Raji (cell line): ENCODE results near the gene TPRG1.

Source experiments
- POLR2A ChIP-seq: IDR thresholded peaks from 2 replicates; pipeline ENCODE4 v1.6.1; 2011; ENCODE audit warnings: low read depth, low read length, control low read depth; ENCODE audit not compliant: insufficient read depth

TPRG1 gene

GRCh38 chr3:189148081-189148507 lies 23.7 kb upstream of the TPRG1 start:
- TF ChIP-seq POLR2A = no peak

DNA sequence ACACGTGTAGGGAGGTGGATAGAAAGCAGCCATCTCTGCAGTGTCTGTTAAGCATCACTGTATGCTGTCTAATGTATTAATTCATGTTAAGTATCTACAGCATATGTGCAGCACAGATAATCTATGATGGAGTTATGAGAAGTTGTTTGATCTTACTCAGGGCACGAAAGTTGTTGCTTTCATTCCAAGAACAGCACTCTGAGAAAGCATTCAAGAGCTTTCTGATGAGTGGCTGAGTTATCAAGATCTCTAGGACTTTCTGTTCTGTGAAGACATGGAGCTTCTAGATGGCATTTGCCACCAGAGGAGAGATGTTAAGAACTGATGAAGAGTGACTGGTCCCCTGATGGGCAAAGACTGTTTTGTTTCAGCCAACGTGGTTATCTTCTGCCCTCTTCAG lies 22.6 kb upstream of the TPRG1 start:
- no peak for TF ChIP-seq POLR2A

GRCh38 chr3:189157232-189158007 lies 14.4 kb upstream of the TPRG1 start:
- no peak for TF ChIP-seq POLR2A

DNA sequence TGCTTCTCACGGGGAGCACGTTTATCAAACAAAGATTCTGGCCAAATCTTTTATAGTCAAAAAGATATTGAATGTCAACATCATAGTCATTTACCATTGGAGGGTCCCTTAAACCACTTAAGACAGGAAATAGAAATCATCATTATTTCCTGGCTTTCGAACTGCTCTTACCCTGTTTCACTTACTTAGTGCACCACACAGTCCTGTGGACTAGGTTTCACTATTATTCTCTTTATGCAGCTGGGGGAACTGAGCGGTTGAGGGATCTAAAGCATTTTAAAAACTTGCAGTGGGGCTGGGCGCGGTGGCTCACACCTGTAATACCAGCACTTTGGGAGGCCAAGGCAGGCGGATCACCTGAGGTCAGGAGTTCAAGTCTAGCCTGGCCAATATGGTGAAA lies 13.7 kb upstream of the TPRG1 start:
- no peak for TF ChIP-seq POLR2A

- TF ChIP-seq POLR2A = no peak
Measured at GRCh38 chr3:189160519-189161309, 11.1 kb upstream of the TPRG1 start.

- no peak for TF ChIP-seq POLR2A
Measured at GRCh38 chr3:189165092-189165612, 6.6 kb upstream of the TPRG1 start.

DNA sequence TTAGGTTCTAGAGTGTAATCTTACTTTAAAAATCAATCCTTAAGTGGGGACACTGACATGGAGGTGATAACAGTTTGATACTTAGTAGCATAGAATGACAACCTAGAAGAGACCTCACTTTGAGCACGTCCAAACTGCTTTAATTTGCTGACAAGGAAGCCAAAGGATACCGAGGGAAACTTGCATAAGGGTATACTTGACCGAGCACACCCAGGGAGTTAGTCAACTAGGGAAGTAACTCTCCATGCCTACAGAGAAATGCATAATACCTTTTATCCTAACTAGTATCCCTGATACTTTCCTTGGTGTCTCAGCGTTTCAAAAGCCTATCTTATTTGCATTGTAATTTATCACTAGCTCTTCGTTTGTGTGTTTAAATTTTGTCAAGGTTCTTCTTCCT lies 5.5 kb upstream of the TPRG1 start:
- TF ChIP-seq POLR2A = no peak

DNA sequence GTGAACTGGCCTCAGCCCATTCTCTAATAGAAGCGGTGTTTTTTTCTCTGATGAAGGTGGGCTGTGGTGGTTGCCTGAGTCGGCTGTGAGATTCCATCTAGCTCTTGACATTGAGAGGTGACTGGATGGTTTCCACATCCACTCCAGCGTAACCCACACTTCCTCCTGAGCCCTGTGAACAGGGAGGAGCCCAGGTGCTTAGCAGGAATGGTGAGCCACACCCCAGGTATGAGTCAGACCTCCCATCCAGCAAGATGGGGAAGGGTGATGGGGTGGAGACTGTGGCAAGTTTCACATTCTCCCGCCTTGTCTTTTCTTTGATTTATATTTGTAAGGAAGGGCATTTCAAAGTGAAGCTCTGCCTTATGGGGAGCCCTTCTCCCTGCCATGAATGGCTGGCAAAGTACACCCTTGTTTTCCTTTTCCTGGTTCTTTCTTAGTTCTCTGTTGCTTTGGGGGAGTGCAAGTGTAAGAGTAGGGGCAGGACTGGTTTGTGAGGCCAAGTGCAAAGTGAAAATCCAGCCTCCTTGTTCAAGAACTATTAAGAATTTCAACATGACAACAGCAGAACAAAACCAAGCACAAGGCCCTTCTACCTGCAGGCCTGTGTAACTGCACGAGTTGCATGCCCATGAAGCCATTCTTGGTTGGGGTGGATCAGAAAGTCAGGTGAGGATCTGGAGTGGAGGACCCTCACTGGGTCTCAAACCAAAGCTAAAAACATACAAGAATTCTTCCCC lies 4.6 kb upstream of the TPRG1 start:
- TF ChIP-seq POLR2A = no peak

DNA sequence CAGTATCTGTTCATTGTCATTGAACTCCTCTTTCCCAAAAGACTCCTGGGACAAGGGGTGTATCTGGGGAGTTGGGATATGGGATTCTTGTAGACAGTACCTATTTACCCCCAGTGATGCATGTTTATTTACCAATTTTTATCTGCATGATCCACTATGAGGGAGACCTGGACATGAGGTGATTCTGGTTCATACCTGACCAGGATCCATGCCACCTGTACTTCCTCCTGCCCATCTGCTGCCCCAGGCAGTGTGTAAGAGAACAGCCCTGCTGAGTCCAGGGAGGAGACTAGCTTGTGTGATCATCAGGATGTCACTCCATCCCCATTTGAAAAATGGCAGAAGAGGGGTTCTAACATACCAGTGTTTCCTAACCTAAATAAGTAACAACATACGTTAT lies 3.1 kb upstream of the TPRG1 start:
- TF ChIP-seq POLR2A = no peak

- TF ChIP-seq POLR2A = no peak
Measured at GRCh38 chr3:189169728-189170127, 2.0 kb upstream of the TPRG1 start.

DNA sequence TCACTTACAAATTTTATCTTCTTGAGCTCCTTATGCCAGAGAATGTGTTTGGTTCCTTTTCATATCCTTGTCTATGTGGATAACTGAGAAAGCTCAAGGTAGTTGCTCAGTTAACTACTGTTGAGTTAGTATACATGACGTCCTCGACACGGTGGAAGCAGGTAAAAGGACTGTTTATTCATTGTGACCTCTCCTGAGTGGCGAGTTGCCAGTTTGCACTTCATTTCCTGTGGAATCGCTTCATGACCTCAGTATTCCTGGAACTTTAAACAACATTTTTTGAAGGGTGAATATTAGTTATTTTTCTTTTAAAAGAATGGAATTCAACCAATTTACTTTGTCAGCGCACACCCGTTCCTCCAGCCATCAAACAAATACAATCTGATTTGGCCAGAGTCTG lies 1.2 kb upstream of the TPRG1 start:
- no peak for TF ChIP-seq POLR2A

GRCh38 chr3:189172668-189173419 lies 1.1 kb downstream of the TPRG1 start:
- no peak for TF ChIP-seq POLR2A

GRCh38 chr3:189184566-189184965 lies 12.8 kb downstream of the TPRG1 start:
- no peak for TF ChIP-seq POLR2A

DNA sequence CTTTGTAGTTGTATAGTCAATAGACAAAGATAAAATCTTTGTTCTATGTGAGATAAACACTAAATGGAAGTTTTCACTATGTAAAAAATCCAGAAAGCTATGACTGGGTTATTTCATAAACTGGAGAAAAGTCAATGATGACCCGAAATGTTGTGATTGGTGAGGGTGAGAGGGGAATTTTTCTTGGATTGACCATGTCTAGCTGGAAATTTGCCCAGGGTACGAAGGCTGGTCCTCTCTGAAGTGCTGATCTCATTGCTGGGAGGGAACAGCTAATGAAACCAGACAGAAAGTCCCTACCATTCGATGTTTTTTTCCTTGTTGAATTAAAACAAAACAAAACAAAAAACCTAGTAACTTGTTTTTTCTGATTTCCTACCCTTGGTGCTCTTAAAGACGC lies 14.3 kb downstream of the TPRG1 start:
- TF ChIP-seq POLR2A = no peak

- TF ChIP-seq POLR2A = no peak
Measured at GRCh38 chr3:189188466-189188865, 16.7 kb downstream of the TPRG1 start.

DNA sequence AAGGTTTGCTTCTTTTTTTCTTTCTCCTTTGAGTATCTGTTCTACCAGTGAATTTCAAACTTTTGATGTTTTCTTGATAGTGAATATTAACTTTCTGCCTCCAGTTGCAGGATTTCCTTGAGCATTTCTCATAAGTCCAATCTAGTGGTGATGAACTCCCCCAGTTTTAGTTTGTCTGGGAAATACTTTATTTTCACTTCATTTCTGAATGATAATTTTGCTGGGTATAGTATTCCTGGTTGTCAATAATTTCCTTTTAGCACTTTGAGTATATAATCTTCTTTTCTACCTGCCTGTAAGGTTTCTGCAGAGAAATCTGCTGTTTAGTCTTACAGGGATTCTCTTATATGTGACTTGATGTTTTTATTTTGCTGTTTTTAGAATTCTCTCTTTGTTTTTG lies 21.0 kb downstream of the TPRG1 start:
- TF ChIP-seq POLR2A = no peak
